HEK293 (cell line): ENCODE results near the gene NLGN1.

Source experiments
- CTCF ChIA-PET: fragments of 350-600 bp; formaldehyde crosslinking; extraction: SDS; loops from one replicate; lab custom pipeline; 2021; ENCODE audit warnings: antibody characterized with exemption; lab: Yijun Ruan, JAX
- POLR2A ChIA-PET: fragments of 300-600 bp; formaldehyde crosslinking; extraction: SDS; loops from one replicate; lab custom pipeline; 2020; ENCODE audit warnings: antibody characterized with exemption, inconsistent platforms; lab: Yijun Ruan, JAX
- H3K27ac ChIP-seq: fragments of 200-500 bp; sonication (Bioruptor generic); 2 replicates; pipeline ENCODE4 v1.5.1; 2014; ENCODE audit warnings: low read depth, low read length, control low read depth, inconsistent platforms; ENCODE audit errors: extremely low read depth
- H3K36me3 ChIP-seq, 2 experiments: fragments of 200-500 bp in 1 of 2; sonication (Bioruptor generic) in 1 of 2; 1 replicate in 1 of 2; 2 replicates in 1 of 2; pipeline ENCODE4 v1.5.1; 2014 to 2017; ENCODE audit warnings: inconsistent platforms in 2 of 2, low read length in 2 of 2; ENCODE audit not compliant: control insufficient read depth in 2 of 2, insufficient read depth in 1 of 2
- H3K4me1 ChIP-seq: fragments of 200-500 bp; sonication (Bioruptor generic); 2 replicates; pipeline ENCODE4 v1.5.1; 2014; ENCODE audit warnings: mild to moderate bottlenecking, low read length, inconsistent platforms; ENCODE audit not compliant: control insufficient read depth, insufficient read depth
- H3K4me3 ChIP-seq: 2 replicates; pipeline ENCODE4 v1.5.1; 2011; ENCODE audit warnings: low read depth, mild to moderate bottlenecking, control low read depth, low read length, moderate library complexity
- H3K9me3 ChIP-seq: fragments of 200-500 bp; sonication (Bioruptor generic); 2 replicates; pipeline ENCODE4 v1.5.1; 2014; ENCODE audit warnings: low read depth, low read length, inconsistent platforms; ENCODE audit not compliant: control insufficient read depth, insufficient read depth
- GLIS1 ChIP-seq: fragments of 450-650 bp; formaldehyde crosslinking; IDR thresholded peaks from 2 replicates; pipeline ENCODE4 v1.5.1; 2016; ENCODE audit warnings: missing biosample characterization, missing genetic modification characterization
- GLIS2 ChIP-seq: fragments of 450-650 bp; formaldehyde crosslinking; IDR thresholded peaks from 2 replicates; pipeline ENCODE4 v1.5.1; 2016; ENCODE audit warnings: missing biosample characterization, missing genetic modification characterization
- HOXA7 ChIP-seq: sonication (generic); formaldehyde crosslinking; IDR thresholded peaks from 2 replicates; pipeline ENCODE4 v1.8.1; 2022; ENCODE audit warnings: missing genetic modification reagents, borderline replicate concordance
- KLF1 ChIP-seq: fragments of 450-650 bp; formaldehyde crosslinking; IDR thresholded peaks from 2 replicates; pipeline ENCODE4 v1.5.1; 2016; ENCODE audit warnings: missing biosample characterization, missing genetic modification characterization
- OVOL3 ChIP-seq: fragments of 450-650 bp; formaldehyde crosslinking; IDR thresholded peaks from 2 replicates; pipeline ENCODE4 v1.5.1; 2016; ENCODE audit warnings: missing biosample characterization, missing genetic modification characterization
- PRDM1 ChIP-seq: fragments of 450-650 bp; formaldehyde crosslinking; IDR thresholded peaks from 2 replicates; pipeline ENCODE4; 2016; ENCODE audit warnings: missing biosample characterization, missing genetic modification characterization
- RBAK ChIP-seq: fragments of 450-650 bp; formaldehyde crosslinking; IDR thresholded peaks from 2 replicates; pipeline ENCODE4 v1.5.1; 2016; ENCODE audit warnings: missing biosample characterization, missing genetic modification characterization
- ZBTB49 ChIP-seq: fragments of 450-650 bp; formaldehyde crosslinking; IDR thresholded peaks from 2 replicates; pipeline ENCODE4 v1.5.1; 2016; ENCODE audit warnings: missing biosample characterization, missing genetic modification characterization, low read depth
- ZFP37 ChIP-seq: fragments of 450-650 bp; formaldehyde crosslinking; IDR thresholded peaks from 2 replicates; pipeline ENCODE4 v1.5.1; 2016; ENCODE audit warnings: missing biosample characterization, missing genetic modification characterization
- ZNF10 ChIP-seq: fragments of 450-650 bp; formaldehyde crosslinking; IDR thresholded peaks from 2 replicates; pipeline ENCODE4 v1.5.1; 2017; ENCODE audit warnings: missing biosample characterization, missing genetic modification characterization
- ZNF146 ChIP-seq: fragments of 450-650 bp; formaldehyde crosslinking; IDR thresholded peaks from 2 replicates; pipeline ENCODE4 v1.5.1; 2016; ENCODE audit warnings: missing biosample characterization, missing genetic modification characterization
- ZNF549 ChIP-seq: fragments of 450-650 bp; IDR thresholded peaks from 2 replicates; pipeline ENCODE4 v1.5.1; 2018; ENCODE audit warnings: missing biosample characterization, missing genetic modification characterization, mild to moderate bottlenecking, inconsistent platforms, moderate library complexity
- ZNF561 ChIP-seq: fragments of 450-650 bp; IDR thresholded peaks from 2 replicates; pipeline ENCODE4 v1.5.1; 2018; ENCODE audit warnings: missing biosample characterization, missing genetic modification characterization, borderline replicate concordance
- ZNF600 ChIP-seq: fragments of 450-650 bp; formaldehyde crosslinking; IDR thresholded peaks from 2 replicates; pipeline ENCODE4 v1.5.1; 2016; ENCODE audit warnings: missing biosample characterization, missing genetic modification characterization
- ZNF670 ChIP-seq: fragments of 450-650 bp; formaldehyde crosslinking; IDR thresholded peaks from 2 replicates; pipeline ENCODE4 v1.5.1; 2016; ENCODE audit warnings: missing biosample characterization, missing genetic modification characterization, low read depth
- ZNF768 ChIP-seq: fragments of 450-650 bp; formaldehyde crosslinking; IDR thresholded peaks from 2 replicates; pipeline ENCODE4 v1.5.1; 2018; ENCODE audit warnings: missing biosample characterization, mild to moderate bottlenecking, missing genetic modification characterization
- TF ChIP-seq, protein P1 (sequence below): fragments of 450-650 bp; formaldehyde crosslinking; conservative IDR thresholded peaks from 2 replicates; pipeline ENCODE4 v1.5.1; 2016; ENCODE audit warnings: low read depth, missing biosample characterization, missing genetic modification characterization

The NLGN1 gene

GRCh38 chr3:173586166-173586565 is 188.6 kb downstream of the NLGN1 start (continued):
- TF ChIP-seq ZNF549: no peak

DNA sequence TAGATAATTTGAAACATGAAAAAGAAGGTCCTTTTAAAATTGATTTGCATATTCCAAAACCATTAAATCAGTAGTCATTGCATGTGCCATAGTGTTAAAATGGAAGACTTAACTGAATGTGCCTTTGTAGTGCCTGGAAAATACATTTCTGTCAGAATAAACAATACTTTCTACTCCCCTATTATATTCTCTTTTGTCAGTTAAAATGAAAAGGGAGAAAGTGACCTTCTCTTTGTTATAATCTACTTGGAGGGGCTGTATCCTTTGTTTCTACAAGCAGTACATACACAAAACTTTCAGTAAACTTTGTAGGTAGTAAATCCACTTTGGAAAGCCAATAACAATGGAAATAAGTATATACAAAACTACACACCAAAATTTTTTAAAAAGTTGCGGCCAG is 189.5 kb downstream of the NLGN1 start:
- CTCF ChIA-PET: interaction anchor here (0.6 kb wide), 1 partner anchor 117 kb away, joined by 3 read pairs; no protein-coding TSS in a partner anchor
- Histone ChIP-seq H3K27ac (no peak overlapping the region), H3K9me3 (no peaks in the 10 kb centered on the region), H3K4me1 (peaks cover 3% of the 10 kb centered on the region; the same call in 1 of the 2 replicates), H3K36me3 (no peaks in the 10 kb centered on the region), H3K4me3 (no peak overlapping the region)
- peak; percentile 56; the same call in 1 of the 2 replicates for TF ChIP-seq PRDM1 (tag by site-specific recombination)
- TF ChIP-seq GLIS2 (tag by site-specific recombination): no peak
- POLR2A ChIA-PET: no interaction called here

GRCh38 chr3:173588556-173588955 is 191.0 kb downstream of the NLGN1 start:
- no peaks in the 10 kb centered on the region for H3K36me3 ChIP-seq
- ChIA-PET CTCF (no interaction called here), POLR2A (no interaction called here)
- H3K9me3 ChIP-seq: no peaks in the 10 kb centered on the region
- H3K27ac ChIP-seq: no peak overlapping the region
- TF ChIP-seq, protein P1, sequence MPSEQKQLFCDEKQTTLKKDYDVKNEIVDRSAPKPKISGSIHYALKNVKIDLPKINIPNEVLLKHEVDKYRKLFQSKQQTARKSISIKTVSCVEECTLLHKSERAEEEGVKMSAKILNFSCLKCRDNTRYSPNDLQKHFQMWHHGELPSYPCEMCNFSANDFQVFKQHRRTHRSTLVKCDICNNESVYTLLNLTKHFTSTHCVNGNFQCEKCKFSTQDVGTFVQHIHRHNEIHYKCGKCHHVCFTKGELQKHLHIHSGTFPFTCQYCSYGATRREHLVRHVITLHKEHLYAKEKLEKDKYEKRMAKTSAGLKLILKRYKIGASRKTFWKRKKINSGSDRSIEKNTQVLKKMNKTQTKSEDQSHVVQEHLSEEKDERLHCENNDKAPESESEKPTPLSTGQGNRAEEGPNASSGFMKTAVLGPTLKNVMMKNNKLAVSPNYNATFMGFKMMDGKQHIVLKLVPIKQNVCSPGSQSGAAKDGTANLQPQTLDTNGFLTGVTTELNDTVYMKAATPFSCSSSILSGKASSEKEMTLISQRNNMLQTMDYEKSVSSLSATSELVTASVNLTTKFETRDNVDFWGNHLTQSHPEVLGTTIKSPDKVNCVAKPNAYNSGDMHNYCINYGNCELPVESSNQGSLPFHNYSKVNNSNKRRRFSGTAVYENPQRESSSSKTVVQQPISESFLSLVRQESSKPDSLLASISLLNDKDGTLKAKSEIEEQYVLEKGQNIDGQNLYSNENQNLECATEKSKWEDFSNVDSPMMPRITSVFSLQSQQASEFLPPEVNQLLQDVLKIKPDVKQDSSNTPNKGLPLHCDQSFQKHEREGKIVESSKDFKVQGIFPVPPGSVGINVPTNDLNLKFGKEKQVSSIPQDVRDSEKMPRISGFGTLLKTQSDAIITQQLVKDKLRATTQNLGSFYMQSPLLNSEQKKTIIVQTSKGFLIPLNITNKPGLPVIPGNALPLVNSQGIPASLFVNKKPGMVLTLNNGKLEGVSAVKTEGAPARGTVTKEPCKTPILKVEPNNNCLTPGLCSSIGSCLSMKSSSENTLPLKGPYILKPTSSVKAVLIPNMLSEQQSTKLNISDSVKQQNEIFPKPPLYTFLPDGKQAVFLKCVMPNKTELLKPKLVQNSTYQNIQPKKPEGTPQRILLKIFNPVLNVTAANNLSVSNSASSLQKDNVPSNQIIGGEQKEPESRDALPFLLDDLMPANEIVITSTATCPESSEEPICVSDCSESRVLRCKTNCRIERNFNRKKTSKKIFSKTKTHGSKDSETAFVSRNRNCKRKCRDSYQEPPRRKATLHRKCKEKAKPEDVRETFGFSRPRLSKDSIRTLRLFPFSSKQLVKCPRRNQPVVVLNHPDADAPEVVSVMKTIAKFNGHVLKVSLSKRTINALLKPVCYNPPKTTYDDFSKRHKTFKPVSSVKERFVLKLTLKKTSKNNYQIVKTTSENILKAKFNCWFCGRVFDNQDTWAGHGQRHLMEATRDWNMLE (tag by site-specific recombination): no peak
- no peak for TF ChIP-seq ZBTB49 (tag by site-specific recombination)
- no peak for TF ChIP-seq ZNF670
- TF ChIP-seq ZNF600: no peak
- TF ChIP-seq GLIS1 (tag by site-specific recombination): no peak
- TF ChIP-seq ZNF768 (tag by site-specific recombination): no peak
- TF ChIP-seq ZFP37: no peak
- TF ChIP-seq ZNF561: no peak
- no peak for TF ChIP-seq RBAK
- no peak for TF ChIP-seq HOXA7
- TF ChIP-seq ZNF146 (tag by site-specific recombination): no peak
- no peak for TF ChIP-seq OVOL3
- TF ChIP-seq KLF1 (tag by site-specific recombination): no peak
- TF ChIP-seq ZNF10 (tag by site-specific recombination): no peak
- no peak overlapping the region for H3K4me3 ChIP-seq
- H3K4me1 ChIP-seq: peaks cover 3% of the 10 kb centered on the region; the same call in 1 of the 2 replicates
